Liver (tissue), 9 donors: Measurements from ENCODE around the gene SPEF1. TPM values are rescaled to one million over a fixed set of nuclear protein-coding genes. Genes with fewer than 3 reads are reported as not detected.

Experiments used
- DNase-seq: peaks from one replicate; pipeline ENCODE4 v3.0.0-alpha.2; 2017; ENCODE audit warnings: low spot score
- H3K27ac ChIP-seq, 2 donors: one replicate each; pipeline ENCODE4 v1.7.0; 2013; ENCODE audit warnings: inconsistent platforms in 2 of 2, low read length in 2 of 2, control low read depth in 1 of 2, low read depth in 1 of 2, mild to moderate bottlenecking in 1 of 2
- H3K27me3 ChIP-seq, 4 donors: one replicate each; pipeline versions ENCODE4 v1.6.1 to v1.7.0; 2013; ENCODE audit warnings: low read length in 3 of 4, inconsistent platforms in 1 of 4, mild to moderate bottlenecking in 1 of 4, moderate library complexity in 1 of 4; ENCODE audit not compliant: control insufficient read depth in 4 of 4, insufficient read depth in 4 of 4
- H3K36me3 ChIP-seq, 4 donors: one replicate each; pipeline versions ENCODE4 v1.6.1 to v1.7.0; 2013; ENCODE audit warnings: low read length in 3 of 4, mild to moderate bottlenecking in 3 of 4, low read depth in 1 of 4, moderate library complexity in 1 of 4; ENCODE audit not compliant: control insufficient read depth in 4 of 4, insufficient read depth in 3 of 4
- H3K4me1 ChIP-seq, 4 donors: one replicate each; pipeline versions ENCODE4 v1.6.1 to v1.7.0; 2013; ENCODE audit warnings: low read length in 3 of 4, mild to moderate bottlenecking in 3 of 4, moderate library complexity in 1 of 4; ENCODE audit not compliant: control insufficient read depth in 4 of 4, insufficient read depth in 4 of 4
- H3K4me3 ChIP-seq, 3 donors: one replicate each; pipeline versions ENCODE4 v1.6.1 to v1.7.0; 2013; ENCODE audit warnings: low read length in 3 of 3, control low read depth in 1 of 3, low read depth in 1 of 3, mild to moderate bottlenecking in 1 of 3
- H3K9ac ChIP-seq, 2 donors: one replicate each; pipeline ENCODE4 v1.7.0; 2013; ENCODE audit warnings: low read length in 2 of 2, mild to moderate bottlenecking in 2 of 2, moderate library complexity in 2 of 2, control low read depth in 1 of 2, low read depth in 1 of 2
- H3K9me3 ChIP-seq, 4 donors: one replicate each; pipeline versions ENCODE4 v1.6.1 to v1.7.0; 2013; ENCODE audit warnings: low read length in 3 of 4; ENCODE audit not compliant: control insufficient read depth in 4 of 4
- ATF3 ChIP-seq: IDR thresholded peaks from 2 replicates; pipeline ENCODE4 v1.6.1; 2016; ENCODE audit warnings: antibody characterized with exemption
- CTCF ChIP-seq: fragments of 150-350 bp; IDR thresholded peaks from 2 replicates; pipeline ENCODE4 v1.5.1; 2017; ENCODE audit warnings: improper control_type of control experiment, low read depth, low read length; ENCODE audit not compliant: missing input control
- EGR1 ChIP-seq, 2 donors: IDR thresholded peaks; 2 replicates each; pipeline ENCODE4 v1.6.1; 2016 to 2018; ENCODE audit warnings: antibody characterized with exemption in 2 of 2, low read depth in 2 of 2
- FOXA1 ChIP-seq: IDR thresholded peaks from 2 replicates; pipeline ENCODE4 v1.6.1; 2016; ENCODE audit warnings: antibody characterized with exemption
- FOXA2 ChIP-seq: IDR thresholded peaks from 2 replicates; pipeline ENCODE4 v1.6.1; 2016; ENCODE audit warnings: antibody characterized with exemption
- HNF4A ChIP-seq, 2 donors: conservative IDR thresholded peaks; 2 replicates each; pipeline ENCODE4 v1.6.1; 2016; ENCODE audit warnings: antibody characterized with exemption in 2 of 2, mild to moderate bottlenecking in 2 of 2
- HNF4G ChIP-seq: IDR thresholded peaks from 2 replicates; pipeline ENCODE4 v1.6.1; 2016; ENCODE audit warnings: antibody characterized with exemption
- JUND ChIP-seq, 2 donors: IDR thresholded peaks; 2 replicates each; pipeline ENCODE4 v1.6.1; 2016; ENCODE audit warnings: antibody characterized with exemption in 2 of 2
- MAX ChIP-seq: IDR thresholded peaks from 2 replicates; pipeline ENCODE4 v1.6.1; 2016; ENCODE audit warnings: antibody characterized with exemption
- NR2F2 ChIP-seq: IDR thresholded peaks from 2 replicates; pipeline ENCODE4 v1.6.1; 2016; ENCODE audit warnings: antibody characterized with exemption
- RAD21 ChIP-seq, 2 donors: IDR thresholded peaks; 2 replicates each; pipeline ENCODE4 v1.6.1; 2016; ENCODE audit warnings: antibody characterized with exemption in 2 of 2, mild to moderate bottlenecking in 2 of 2
- REST ChIP-seq: IDR thresholded peaks from 2 replicates; pipeline ENCODE4 v1.6.1; 2016; ENCODE audit warnings: antibody characterized with exemption, mild to moderate bottlenecking
- RXRA ChIP-seq, 2 donors: IDR thresholded peaks; 2 replicates each; pipeline ENCODE4 v1.6.1; 2017 to 2018; ENCODE audit warnings: antibody characterized with exemption in 2 of 2, mild to moderate bottlenecking in 1 of 2
- SP1 ChIP-seq: IDR thresholded peaks from 2 replicates; pipeline ENCODE4 v1.6.1; 2018; ENCODE audit warnings: antibody characterized with exemption, mild to moderate bottlenecking
- TAF1 ChIP-seq: conservative IDR thresholded peaks from 2 replicates; pipeline ENCODE4 v1.6.1; 2016; ENCODE audit warnings: antibody characterized with exemption, mild to moderate bottlenecking
- YY1 ChIP-seq: IDR thresholded peaks from 2 replicates; pipeline ENCODE4 v1.6.1; 2016; ENCODE audit warnings: antibody characterized with exemption, mild to moderate bottlenecking
- WGBS: extraction: QIAGEN DNeasy Blood & Tissue Kit; methylation state at CpG from one replicate; pipeline ENCODE4 v1.1.7; 2013; 5-methylcytosine and 5-hydroxymethylcytosine counted together
- polyA plus RNA-seq, 2 donors: library from polyadenylated mRNA; stranded (reverse) in 1 of 2; unstranded in 1 of 2; fragments of 200-250 nt in 1 of 2; fragments of >200 nt in 1 of 2; fragmentation: Nextera tagmentation in 1 of 2; extraction: Ambion mirVana in 1 of 2; gene quantifications; one replicate each; pipeline versions ENCODE4 v1.2.1 to v1.2.3, GENCODE V29; 2013 to 2015
- total RNA-seq, 2 donors: library from RNA; depleted of rRNA; stranded (reverse); fragments of >200 nt; gene quantifications; one replicate each; pipeline ENCODE4 v1.2.3, GENCODE V29; 2014
- donor health status: healthy.
- donor health status: healthy.
- donor health status: healthy.
- donor health status: healthy.
- donor health status: healthy.

Gene SPEF1
- total and polyA plus RNA-seq, 4 donors = not detected

- WGBS = 33% methylated on average over 72 of the region's 72 CpGs
- H3K27me3 ChIP-seq = no peaks in the 10 kb centered on the region
- no peak overlapping the region for H3K9ac ChIP-seq
- H3K4me3 ChIP-seq = no peak overlapping the region
- TF ChIP-seq TAF1 (no peak), RAD21 (IDR thresholded peaks at IDR 0.05) (peak in 1 of 2 donors; percentile 50), FOXA2 (no peak), HNF4A (conservative IDR thresholded peaks at IDR 0.05) (no peak), FOXA1 (no peak), EGR1 (IDR thresholded peaks at IDR 0.05; ENCODE audit: low read depth in 2 of 2) (no peak), ATF3 (no peak), HNF4G (no peak), REST (no peak), CTCF (peak; percentile 42), NR2F2 (no peak), JUND (IDR thresholded peaks at IDR 0.05) (no peak)
- no peaks in the 10 kb centered on the region for H3K9me3 ChIP-seq
- H3K36me3 ChIP-seq = no peaks in the 10 kb centered on the region
- peaks cover 3 to 25% (median 15%) of the 10 kb centered on the region in 4 donors for H3K4me1 ChIP-seq
- DNase-seq = peak; percentile 53
- no peak overlapping the region for H3K27ac ChIP-seq
These were observed 31.3 kb downstream of the SPEF1 start for GRCh38 chr20:3749689-3750531.

GRCh38 chr20:3749087-3749688 lies 32.1 kb downstream of the SPEF1 start:
- H3K9me3 ChIP-seq = no peaks in the 10 kb centered on the region
- H3K4me1 ChIP-seq = peaks cover 3 to 25% (median 15%) of the 10 kb centered on the region in 4 donors
- WGBS = 69% methylated on average over 24 of the region's 24 CpGs
- H3K27me3 ChIP-seq = no peaks in the 10 kb centered on the region
- no peak overlapping the region for H3K4me3 ChIP-seq
- H3K9ac ChIP-seq = no peak overlapping the region
- H3K36me3 ChIP-seq = no peaks in the 10 kb centered on the region
- no peak for DNase-seq
- H3K27ac ChIP-seq = no peak overlapping the region
- TF ChIP-seq JUND (IDR thresholded peaks at IDR 0.05) = no peak
- TF ChIP-seq HNF4A (conservative IDR thresholded peaks at IDR 0.05) = no peak
- TF ChIP-seq EGR1 (IDR thresholded peaks at IDR 0.05; ENCODE audit: low read depth in 2 of 2) = no peak
- no peak for TF ChIP-seq TAF1
- TF ChIP-seq REST = no peak
- no peak for TF ChIP-seq FOXA1
- TF ChIP-seq ATF3 = no peak
- no peak for TF ChIP-seq NR2F2
- TF ChIP-seq SP1 = no peak
- no peak for TF ChIP-seq HNF4G
- no peak for TF ChIP-seq RAD21 (IDR thresholded peaks at IDR 0.05)
- no peak for TF ChIP-seq RXRA (IDR thresholded peaks at IDR 0.05)
- no peak for TF ChIP-seq YY1
- no peak for TF ChIP-seq MAX
- TF ChIP-seq CTCF = no peak
